ENCODE data around the gene RTN4RL1.
"Not testable (repeated sequence)": the region's sequence is repeated elsewhere in the genome, so short reads cannot be mapped to it uniquely, and the experiment has no call there.

RTN4RL1 gene

DNA sequence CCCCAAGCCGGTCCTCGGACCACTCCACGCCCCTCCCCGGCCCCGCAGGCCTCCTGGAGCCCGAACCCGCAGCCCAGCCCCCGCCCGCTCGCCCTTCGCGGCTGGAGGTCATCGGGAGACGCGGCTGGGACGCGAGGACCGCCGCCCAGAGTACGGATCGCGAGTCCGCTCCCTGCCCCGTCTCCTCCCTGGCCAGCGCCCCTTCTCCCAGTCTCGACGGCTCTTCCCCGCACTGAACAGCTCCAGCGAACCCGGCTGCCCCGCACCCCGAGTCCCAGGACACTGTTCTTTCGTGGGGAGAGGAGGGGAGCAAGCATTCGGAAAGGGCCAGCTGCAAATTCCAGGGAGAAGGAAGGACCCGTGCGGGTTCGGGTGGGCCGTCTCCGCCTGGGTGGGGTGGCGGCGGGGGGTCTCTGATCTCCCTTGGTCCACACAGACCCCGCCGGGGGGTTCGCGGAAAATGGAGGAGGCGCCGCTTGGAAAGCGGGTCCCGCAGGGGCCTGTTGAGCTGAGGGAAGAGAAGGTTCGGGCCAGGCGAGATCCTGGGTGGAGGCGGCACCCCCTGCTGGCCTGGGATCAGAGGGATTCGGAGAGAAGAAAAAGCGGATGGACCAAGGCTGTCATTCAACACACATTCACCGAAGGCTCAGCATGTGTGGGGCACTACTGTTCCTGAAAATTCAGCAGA lies 632 bp upstream of the RTN4RL1 start:
- FAIRE-seq (no peak), DNase-seq (ENCODE audit: low spot score) (peak; percentile 34)

DNA sequence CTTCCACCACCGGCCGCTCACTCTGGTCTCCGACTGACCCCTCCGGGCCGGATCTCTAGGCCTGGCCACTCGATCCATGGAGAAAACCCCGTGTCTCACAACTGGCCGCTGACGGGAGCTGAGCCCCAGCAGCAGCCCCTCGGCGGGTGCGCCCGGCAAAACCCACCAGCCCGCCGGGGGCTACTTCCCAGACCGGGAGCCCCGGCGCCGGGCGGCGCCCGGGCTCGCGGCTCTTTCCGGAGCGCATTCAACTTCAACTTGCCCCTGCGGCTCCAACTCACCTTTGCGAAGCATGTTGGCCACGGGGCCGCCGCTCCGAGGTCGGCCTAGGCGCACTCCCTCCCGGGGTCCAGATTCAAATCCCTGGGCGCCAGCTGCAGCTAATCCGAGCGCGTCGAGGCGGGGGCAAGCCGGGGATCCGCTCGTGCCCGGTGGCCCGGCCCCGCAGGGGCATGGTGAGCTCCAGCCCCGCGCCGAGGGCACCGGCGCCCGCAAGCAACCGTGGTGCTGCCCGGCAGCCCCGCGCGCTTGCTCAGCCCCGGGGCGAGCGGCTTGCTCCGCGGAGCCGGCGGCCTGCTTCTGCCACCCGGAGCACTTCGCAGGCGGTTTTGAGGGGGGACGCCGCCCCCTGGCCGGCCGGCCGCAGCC lies 438 bp downstream of the RTN4RL1 start:
- DNase-seq (ENCODE audit: low spot score) (no peak), FAIRE-seq (no peak)

DNA sequence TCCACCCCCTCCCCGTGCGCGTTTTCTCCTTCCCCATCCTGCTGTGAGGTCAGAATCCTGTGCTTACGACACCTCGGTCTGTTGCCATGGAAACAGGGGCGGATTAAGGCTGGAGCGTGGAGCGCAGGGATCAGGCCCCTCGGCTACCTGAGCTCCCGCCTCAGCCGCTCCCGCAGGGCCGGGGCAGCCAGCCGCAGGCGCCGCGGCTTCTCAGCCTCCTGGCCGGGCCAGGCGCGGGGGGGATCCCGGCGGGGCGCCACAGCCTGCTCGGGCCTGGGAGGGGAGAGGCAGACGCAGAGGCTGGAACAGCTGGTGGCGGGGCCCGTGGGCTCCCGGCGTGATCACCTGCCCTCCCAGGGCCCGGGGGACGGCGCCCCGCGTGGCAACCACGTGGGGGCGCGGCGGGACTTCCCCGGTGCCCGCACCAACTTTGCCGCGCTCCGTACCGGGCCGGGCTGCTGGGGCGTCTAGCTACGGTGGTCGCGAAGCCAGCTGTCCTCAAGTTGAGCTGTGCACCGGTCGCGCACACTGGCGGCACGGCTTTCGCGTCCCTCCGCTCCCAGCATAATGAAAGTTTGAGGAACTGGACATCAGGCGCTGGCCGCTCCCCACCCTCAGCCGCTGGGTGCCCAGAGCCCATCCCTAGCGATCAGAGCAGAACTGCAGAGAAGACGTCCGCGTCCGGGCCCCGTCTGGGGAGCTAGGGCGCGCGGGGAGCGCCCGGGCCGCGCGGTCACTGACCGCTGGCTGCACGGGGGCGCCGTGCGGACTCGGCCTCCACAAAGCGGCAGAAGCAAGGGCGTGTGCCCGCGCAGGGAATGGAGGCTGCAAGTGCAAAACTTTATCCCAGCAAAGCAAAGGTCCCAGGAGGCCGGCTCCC lies 1.2 kb downstream of the RTN4RL1 start:
- no peak for DNase-seq (ENCODE audit: low spot score)
- no peak for FAIRE-seq

DNA sequence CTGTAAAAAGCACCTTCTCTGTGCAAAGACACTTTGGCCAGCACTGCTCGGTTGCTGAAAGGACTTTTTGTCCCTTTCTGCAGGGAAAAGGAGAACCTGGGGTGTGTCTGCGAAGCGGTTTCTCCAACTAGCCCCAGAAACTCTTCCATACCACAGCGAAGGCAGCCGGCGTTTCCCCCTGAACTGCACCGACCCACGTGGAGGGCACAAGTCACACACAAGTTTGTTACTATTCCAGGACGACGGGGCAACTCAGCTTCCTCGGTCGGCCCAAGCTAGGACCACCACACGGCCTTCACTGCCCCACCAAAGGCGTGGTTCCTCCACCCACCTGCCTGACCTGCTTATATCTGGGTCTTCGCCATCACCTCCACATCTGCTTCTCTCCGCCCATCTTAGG lies 1.9 kb downstream of the RTN4RL1 start:
- FAIRE-seq, result no peak

DNA sequence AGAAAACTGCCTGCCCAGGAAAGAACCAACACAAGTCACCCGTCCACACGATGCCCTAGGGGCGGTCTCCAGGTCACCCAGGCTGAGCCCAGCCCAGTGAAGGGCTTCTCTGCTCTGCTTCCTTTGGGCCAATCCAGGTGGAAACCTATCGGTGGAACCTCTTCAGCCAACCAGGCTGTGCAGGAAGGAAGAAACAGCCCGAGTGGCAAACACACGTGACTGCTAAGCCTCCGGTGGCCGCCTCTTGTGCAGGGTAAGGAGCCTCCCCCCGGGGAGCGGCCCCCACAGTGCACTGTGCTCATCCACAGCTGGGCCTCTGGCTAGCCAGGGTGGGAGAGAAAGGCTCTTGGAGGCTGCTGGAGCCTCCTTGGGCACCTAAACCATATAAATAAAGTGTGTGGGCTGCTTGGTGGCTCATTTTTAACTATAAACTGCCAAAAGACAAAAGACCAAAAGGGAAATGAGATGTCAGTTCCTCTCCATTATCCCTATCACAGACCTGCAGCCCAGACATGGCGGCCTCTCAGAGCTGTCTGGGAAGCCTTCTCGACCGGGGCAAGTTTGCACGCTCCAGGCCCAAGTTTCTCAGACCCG lies 2.4 kb downstream of the RTN4RL1 start:
- FAIRE-seq (no peak), DNase-seq (ENCODE audit: low spot score) (no peak)

More for the DNA sequence above, 1.9 kb downstream of the RTN4RL1 start:
- no peak for DNase-seq (ENCODE audit: low spot score)

DNA sequence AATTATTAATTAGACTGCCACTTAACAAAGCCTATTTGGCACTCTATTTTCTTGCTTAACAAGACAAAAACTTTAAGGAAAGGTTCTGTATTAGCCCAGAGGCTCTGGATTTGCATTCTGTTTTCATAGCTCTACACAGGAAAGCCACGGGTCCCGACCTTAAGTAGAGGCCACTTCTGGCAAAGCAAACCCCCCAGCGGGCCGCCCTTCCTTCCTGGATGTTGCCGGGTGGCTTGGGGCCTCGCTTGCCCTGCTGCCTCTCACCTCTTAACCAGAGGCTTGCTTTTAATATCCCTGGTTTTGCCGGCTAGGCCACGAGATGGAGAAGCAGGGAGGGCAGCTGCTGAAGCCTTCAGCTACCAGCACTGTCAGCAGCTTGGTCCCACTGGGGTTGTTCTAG lies 4.4 kb downstream of the RTN4RL1 start:
- FAIRE-seq (no peak), DNase-seq (ENCODE audit: low spot score) (no peak)

DNA sequence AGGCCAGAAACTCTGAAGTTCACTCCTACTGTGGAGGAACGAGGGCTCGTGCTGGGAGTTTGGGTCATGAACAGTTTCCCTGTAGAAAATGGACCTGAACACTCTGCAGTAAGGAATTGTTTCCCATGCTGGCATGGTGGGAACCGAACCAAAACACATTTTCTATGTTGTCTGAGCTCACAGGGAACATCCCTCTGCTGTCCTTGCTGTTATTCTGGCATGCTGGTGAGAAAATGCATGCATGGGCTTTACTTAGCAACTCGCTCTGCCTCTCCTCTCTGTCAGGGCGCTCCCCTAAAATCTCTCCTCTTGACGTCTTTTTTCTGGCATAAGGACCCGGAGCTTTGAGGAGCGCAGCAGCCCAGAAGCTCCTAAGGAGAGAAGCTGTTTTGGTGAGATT lies 5.4 kb downstream of the RTN4RL1 start:
- DNase-seq (ENCODE audit: low spot score) (no peak), FAIRE-seq (no peak)

DNA sequence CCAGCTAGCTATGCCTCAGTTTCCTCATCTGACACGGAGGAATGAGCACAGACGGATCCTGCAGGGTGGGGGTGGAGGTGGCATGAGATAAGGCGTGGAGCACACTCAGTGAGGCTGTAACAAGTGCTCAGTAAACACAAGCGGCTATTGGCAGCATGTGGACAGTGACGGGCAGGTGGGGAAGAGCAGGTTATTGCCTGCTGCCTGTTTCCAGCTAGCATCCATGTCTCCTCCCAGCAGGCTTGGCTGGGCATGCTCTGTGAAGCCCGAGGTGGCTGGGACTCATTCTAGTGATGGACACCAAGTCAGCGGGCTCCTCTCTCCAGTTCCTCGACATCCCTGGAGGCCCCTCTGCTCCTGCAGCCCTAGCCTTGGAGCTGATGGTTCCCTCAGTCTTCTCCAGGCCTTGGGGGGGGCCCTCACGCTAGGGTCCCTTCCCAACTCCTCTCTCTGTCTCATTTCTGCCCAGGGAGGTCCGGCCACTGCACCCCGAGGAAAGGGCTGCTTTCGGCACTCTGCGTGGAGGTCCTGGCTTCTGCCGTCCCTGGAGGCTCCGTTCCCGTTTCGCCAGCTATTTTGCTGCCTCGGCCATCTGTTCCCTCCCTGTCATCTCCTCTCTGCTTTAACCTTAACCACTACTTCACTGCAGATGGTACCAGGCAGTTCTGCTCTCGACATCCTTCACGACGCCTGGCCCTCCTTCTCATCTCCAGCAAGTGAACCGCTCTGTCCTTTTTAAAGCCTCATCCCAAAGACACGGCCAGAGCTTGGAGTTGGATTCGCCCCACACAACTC lies 6.2 kb downstream of the RTN4RL1 start:
- DNase-seq (ENCODE audit: low spot score) (no peak), FAIRE-seq (no peak)

DNA sequence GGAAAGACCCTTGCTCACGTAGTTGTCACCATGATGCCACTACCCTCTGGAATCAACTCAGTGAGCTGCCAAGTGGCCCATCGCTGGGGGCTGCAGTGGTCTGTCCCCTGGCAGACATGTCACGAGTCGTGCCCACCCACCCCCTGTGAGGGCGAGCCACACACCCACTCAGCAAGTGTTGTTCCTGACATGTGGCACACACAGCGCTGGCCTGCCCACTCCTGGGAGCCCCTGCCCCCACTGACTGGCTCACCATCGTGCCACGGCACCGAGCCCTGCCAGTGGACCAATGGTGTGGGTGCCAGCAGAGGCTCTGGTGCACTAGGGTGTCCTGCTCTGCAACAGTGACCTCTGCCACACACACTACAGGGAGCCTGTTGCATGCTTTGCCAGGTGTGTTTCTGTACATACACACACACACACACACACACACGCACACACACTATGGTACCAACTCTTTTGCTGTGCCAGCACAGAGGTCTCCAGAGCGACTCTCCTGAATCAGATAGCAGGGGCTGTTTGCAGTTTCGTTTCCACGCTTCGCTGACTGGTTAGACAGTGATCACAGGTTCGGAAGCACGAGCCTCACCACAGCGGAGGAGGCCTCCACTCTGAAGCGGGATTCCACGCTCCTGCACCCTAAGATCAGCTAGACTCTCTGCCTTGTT lies 7.7 kb downstream of the RTN4RL1 start:
- DNase-seq (ENCODE audit: low spot score), result no peak
- FAIRE-seq, result no peak

DNA sequence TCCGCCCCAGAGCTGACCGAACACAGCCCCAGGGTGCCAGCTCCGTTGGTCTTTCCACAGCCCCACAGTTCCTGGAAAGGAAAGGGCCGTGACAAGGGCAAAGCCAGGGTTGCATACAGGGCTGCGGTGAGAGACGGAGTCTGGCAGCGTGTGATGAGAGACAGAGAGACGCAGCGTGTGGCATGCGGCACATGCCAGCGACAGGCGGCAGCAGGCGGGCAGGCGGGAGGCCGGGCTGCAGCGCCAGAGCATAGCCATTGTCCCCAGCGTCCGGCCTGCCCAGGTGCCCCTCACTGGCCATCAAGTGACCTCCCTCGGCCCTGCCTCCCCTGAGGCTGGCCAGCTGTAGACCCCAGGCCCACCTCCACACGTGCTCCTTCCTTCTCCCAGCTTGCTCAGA lies 8.6 kb downstream of the RTN4RL1 start:
- no peak for DNase-seq (ENCODE audit: low spot score)
- no peak for FAIRE-seq

DNA sequence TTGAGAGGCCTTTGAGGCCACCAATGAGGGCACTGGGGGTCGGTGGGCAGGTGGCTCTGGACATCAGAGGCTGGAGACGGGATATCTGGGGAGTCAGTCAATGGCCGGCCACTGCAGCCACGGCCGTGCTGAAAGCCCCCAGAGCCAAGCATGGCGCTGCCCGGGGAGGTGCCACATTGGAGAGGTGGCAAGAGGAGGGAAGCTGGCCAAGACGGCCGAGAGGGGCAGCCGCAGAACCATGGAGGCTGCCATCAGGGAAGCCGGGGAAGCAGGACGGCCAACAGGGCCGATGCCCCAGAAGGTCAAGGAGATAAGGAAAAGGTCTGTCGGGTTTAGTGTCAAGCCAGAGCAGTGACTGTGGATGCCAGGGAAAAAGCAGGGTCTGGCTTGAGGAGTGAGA lies 9.8 kb downstream of the RTN4RL1 start:
- FAIRE-seq, result no peak
- no peak for DNase-seq (ENCODE audit: low spot score)

DNA sequence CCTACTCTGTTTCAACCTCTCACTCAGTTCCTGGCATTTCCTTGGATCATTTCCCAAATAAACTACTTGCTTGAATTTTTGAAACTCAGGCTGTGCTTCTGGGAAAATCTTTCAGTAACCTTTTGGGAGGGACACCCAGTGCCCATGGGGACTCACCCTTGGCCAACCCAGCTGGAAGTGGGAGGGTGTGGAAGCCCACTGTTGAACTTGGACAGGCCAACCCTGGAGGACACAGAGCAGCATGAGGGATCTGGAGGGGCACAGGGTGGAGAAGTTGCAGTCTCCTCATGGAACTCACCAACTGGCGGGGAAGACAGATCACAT lies 11.2 kb downstream of the RTN4RL1 start:
- DNase-seq (ENCODE audit: low spot score) (no peak), FAIRE-seq (no peak)

DNA sequence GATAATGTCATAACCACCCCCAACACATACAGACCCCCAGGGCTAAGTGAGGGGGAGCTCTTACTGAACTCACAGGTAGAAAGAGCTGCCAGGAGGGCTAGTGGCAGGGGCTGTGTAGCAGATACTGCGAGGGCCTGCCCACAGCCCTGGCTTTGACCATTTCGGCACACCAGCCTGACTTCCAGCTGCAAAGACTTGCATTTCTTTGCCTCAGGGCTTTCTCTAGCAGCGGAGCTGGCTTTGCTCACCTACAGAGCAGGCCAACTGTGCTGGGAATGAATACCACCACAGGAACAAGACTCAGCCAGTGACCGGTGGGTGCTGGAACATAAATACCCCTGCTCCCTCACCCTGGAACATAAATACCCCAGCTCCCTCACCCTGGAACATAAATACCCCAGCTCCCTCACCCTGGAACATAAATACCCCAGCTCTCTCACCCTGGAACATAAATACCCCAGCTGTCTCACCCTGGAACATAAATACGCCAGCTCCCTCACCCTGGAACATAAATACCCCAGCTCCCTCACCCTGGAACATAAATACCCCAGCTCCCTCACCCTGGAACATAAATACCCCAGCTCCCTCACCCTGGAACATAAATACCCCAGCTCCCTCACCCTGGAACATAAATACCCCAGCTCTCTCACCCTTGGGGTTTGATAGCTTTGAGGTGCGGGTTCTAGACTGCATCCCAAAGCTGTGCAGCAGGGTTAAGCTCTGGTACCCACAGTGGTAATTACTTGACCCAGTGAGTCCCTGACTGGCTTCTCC lies 11.7 kb downstream of the RTN4RL1 start:
- DNase-seq (ENCODE audit: low spot score); FAIRE-seq: not testable (repeated sequence)

DNA sequence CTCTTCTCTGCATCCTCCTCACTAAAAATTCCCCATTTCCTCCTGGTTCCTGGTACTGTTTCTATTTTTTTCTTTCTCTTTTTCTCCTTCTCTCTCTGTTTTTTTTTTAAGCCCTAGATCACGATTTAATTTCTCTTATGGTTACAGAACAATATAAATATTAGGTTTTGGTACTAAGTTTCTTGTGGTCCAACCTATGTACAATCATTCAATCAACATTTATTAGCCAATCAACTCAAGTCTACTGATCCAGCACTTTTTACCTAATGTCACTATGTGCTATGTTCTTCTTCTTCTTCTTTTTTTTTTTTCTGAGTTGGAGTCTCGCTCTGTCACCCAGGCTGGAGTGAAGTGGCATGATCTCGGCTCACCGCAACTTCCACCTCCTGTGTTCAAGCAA lies 12.6 kb downstream of the RTN4RL1 start:
- DNase-seq (ENCODE audit: low spot score) (no peak), FAIRE-seq (no peak)

DNA sequence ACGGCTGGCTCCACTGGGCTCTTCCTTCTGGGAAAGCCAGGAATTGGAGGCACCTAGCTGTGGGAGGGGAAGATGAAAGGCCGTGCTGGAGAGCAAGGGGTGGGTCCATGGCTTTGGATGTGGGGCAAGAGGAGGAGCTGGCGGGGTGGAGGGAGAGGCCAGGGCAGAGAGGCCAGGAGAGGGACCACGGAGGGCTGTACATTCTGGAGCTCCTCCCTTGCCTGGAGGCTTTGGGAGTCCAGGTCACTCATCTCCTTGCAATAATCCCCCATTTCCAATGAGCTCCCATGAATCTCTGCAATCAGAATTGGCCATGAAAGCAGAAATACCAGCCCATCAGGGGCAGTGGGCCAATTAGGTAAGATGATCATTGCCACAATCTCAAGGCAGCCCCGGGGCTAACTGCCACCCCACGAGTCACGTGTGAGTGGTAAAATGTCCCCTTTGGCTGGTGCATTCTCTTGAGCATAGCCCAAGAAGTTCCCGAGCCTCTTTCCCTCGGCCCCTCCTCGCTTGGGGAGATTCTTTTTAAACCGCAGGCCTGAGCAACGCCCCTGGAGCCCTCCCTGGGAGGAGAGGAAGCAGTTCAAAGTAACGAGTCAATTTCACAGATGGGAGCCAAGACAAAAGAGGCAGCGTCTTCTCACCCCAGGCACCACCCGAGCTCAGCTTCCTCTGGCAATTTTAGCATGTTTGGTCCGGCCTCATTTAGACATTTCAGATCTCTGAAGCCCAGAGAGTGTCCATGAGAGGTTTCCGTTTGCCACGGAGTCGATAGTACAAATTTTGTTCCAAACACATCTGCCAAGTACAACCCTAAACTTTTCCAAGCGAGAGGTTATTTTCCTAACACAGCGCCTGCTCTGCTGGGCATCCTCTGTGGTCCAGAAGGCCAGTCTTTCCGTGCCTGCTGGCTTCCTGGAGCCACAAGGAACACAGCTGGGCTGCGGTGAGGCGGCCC lies 13.4 kb downstream of the RTN4RL1 start:
- FAIRE-seq, result no peak
- DNase-seq (ENCODE audit: low spot score), result peak; percentile 36

DNA sequence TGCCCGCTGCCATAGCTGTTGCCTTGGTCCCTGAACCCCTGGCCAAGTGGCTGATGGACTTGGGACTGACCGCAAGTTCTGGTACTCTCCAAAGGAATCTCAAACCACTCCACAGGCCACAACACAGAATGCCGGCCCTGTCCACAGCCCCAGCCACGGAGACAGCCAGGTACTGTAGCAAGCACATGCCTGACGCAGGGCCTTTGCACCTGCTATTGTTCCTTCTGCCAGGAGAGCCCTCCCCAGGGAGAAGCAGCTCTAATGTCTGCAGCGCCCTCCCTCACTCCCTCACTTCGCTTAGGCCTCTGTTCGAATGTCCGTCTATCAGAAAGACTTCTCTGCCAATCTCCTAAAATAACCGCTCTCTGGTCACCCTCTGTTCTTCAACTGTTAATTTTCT lies 15.4 kb downstream of the RTN4RL1 start:
- FAIRE-seq (no peak), DNase-seq (ENCODE audit: low spot score) (no peak)

DNA sequence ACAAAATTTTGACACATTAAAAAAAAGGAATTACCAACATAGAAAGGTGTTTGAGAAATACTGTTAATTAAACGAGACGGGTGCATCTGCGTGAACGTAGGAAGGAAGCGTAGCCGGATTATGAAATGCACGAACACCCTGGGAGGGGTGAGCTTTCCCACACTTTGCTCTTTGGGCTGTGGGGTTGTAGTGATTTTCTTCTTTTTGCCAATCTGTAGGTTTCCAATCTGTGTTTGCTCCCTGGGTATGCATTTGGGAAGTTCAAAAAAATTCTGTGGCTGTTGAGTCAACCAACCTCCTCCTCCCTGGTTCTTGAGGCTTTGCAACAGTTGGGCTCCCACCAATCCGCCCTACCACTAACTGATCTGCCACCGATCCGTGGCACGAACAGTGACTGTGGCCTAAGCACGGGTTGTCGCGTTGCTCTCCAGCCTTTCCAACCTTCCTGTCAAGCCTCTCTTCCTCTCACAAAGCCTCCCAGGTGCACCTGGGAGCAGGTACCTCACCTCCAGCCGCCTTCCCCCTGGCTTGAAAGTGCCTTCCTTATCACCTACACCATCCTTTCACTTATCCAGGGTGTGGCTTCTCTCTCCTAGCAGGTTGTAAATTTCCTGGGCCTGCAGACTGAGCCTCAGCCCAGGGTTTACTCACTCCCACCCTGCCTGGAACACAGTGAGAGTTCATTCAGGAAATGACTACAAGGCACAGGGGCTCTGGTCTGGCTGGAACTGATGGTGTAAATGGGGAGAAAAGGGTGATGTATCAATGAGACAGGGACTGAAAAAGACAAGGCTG lies 16.6 kb downstream of the RTN4RL1 start:
- no peak for FAIRE-seq
- DNase-seq (ENCODE audit: low spot score), result no peak

DNA sequence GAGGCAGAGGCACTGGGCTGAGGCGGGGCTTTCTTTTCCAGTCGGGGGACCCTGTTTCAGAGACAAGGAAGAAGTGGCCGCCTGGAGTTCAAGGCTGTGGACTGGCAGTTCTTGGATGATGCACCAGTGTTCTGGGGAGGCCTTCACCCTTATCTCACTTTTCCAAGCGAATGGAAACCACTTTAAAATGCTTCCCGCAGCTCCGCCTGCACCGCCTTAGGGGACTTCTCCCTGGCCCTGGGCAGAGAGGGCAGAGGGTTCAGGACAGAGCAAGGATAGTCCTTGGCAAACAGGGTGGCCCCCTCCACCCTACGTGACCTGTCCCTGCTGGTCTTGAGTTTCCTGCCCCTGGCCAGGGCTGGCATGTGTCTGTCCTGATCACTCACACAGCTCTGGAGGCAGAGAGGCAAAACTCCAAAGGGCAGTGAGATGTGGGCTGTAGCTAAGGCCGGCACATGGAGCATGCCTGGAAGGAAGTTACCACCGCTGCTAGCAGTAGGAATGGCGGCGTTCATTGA lies 20.6 kb downstream of the RTN4RL1 start:
- DNase-seq (ENCODE audit: low spot score) (no peak), FAIRE-seq (no peak)
